ENCODE data around the gene BAZ2B. TPM values are rescaled to one million over a fixed set of nuclear protein-coding genes. Genes with fewer than 3 reads are reported as not detected.

Gene BAZ2B
- total and polyA plus RNA-seq, 2 experiments from 2014 or later = 51.7 to 62.9 TPM

GRCh38 chr2:159591221-159591620, 25.1 kb downstream of the BAZ2B start:
- Histone ChIP-seq H3K4me2 (no peak overlapping the region), H3K4me1 (ENCODE audit: insufficient read depth) (no peaks in the 10 kb centered on the region), H3K79me2 (replicated peaks; ENCODE audit: insufficient read depth) (peaks cover 93% of the 10 kb centered on the region), H4K20me1 (replicated peaks; ENCODE audit: insufficient read depth) (0 out of 2 replicates have a peak, but pooled peaks cover 3% of the 10 kb centered on the region), H3K27ac (ENCODE audit: low read depth) (no peak overlapping the region), H3K9me2 (ENCODE audit: insufficient read depth) (no peaks in the 10 kb centered on the region), H3K27me3 (ENCODE audit: insufficient read depth) (no peaks in the 10 kb centered on the region), H3F3A (replicated peaks; ENCODE audit: low read depth) (no peaks in the 10 kb centered on the region), H3K4me3 (no peak overlapping the region), H3K36me3 (ENCODE audit: insufficient read depth) (no peaks in the 10 kb centered on the region), H2AFZ (no peak overlapping the region)
- no peak for ATAC-seq
- no peak for TF ChIP-seq ZNF331 (CRISPR knock-in tag; IDR thresholded peaks at IDR 0.05; ENCODE audit: low read depth)
- no peak for TF ChIP-seq ETS1 (IDR thresholded peaks at IDR 0.05)
- TF ChIP-seq NANOG (IDR thresholded peaks at IDR 0.05; ENCODE audit: borderline replicate concordance) = no peak
- TF ChIP-seq POLR2AphosphoS5 (IDR thresholded peaks at IDR 0.05; ENCODE audit: low read depth) = no peak
- no peak for TF ChIP-seq CTCF (conservative IDR thresholded peaks at IDR 0.05; ENCODE audit: low read depth in 2 of 2)
- TF ChIP-seq, protein P1, sequence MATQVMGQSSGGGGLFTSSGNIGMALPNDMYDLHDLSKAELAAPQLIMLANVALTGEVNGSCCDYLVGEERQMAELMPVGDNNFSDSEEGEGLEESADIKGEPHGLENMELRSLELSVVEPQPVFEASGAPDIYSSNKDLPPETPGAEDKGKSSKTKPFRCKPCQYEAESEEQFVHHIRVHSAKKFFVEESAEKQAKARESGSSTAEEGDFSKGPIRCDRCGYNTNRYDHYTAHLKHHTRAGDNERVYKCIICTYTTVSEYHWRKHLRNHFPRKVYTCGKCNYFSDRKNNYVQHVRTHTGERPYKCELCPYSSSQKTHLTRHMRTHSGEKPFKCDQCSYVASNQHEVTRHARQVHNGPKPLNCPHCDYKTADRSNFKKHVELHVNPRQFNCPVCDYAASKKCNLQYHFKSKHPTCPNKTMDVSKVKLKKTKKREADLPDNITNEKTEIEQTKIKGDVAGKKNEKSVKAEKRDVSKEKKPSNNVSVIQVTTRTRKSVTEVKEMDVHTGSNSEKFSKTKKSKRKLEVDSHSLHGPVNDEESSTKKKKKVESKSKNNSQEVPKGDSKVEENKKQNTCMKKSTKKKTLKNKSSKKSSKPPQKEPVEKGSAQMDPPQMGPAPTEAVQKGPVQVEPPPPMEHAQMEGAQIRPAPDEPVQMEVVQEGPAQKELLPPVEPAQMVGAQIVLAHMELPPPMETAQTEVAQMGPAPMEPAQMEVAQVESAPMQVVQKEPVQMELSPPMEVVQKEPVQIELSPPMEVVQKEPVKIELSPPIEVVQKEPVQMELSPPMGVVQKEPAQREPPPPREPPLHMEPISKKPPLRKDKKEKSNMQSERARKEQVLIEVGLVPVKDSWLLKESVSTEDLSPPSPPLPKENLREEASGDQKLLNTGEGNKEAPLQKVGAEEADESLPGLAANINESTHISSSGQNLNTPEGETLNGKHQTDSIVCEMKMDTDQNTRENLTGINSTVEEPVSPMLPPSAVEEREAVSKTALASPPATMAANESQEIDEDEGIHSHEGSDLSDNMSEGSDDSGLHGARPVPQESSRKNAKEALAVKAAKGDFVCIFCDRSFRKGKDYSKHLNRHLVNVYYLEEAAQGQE (IDR thresholded peaks at IDR 0.05; ENCODE audit: unreplicated experiment) = no peak
- no peak for TF ChIP-seq JUNB (IDR thresholded peaks at IDR 0.05; ENCODE audit: unreplicated experiment)
- TF ChIP-seq CREB1 (CRISPR knock-in tag; IDR thresholded peaks at IDR 0.05; ENCODE audit: low read depth) = no peak
- no peak for TF ChIP-seq EZH2phosphoT487 (IDR thresholded peaks at IDR 0.05; ENCODE audit: unreplicated experiment)
- TF ChIP-seq ZNF114 (CRISPR knock-in tag; IDR thresholded peaks at IDR 0.05) = no peak
- TF ChIP-seq, protein P2, sequence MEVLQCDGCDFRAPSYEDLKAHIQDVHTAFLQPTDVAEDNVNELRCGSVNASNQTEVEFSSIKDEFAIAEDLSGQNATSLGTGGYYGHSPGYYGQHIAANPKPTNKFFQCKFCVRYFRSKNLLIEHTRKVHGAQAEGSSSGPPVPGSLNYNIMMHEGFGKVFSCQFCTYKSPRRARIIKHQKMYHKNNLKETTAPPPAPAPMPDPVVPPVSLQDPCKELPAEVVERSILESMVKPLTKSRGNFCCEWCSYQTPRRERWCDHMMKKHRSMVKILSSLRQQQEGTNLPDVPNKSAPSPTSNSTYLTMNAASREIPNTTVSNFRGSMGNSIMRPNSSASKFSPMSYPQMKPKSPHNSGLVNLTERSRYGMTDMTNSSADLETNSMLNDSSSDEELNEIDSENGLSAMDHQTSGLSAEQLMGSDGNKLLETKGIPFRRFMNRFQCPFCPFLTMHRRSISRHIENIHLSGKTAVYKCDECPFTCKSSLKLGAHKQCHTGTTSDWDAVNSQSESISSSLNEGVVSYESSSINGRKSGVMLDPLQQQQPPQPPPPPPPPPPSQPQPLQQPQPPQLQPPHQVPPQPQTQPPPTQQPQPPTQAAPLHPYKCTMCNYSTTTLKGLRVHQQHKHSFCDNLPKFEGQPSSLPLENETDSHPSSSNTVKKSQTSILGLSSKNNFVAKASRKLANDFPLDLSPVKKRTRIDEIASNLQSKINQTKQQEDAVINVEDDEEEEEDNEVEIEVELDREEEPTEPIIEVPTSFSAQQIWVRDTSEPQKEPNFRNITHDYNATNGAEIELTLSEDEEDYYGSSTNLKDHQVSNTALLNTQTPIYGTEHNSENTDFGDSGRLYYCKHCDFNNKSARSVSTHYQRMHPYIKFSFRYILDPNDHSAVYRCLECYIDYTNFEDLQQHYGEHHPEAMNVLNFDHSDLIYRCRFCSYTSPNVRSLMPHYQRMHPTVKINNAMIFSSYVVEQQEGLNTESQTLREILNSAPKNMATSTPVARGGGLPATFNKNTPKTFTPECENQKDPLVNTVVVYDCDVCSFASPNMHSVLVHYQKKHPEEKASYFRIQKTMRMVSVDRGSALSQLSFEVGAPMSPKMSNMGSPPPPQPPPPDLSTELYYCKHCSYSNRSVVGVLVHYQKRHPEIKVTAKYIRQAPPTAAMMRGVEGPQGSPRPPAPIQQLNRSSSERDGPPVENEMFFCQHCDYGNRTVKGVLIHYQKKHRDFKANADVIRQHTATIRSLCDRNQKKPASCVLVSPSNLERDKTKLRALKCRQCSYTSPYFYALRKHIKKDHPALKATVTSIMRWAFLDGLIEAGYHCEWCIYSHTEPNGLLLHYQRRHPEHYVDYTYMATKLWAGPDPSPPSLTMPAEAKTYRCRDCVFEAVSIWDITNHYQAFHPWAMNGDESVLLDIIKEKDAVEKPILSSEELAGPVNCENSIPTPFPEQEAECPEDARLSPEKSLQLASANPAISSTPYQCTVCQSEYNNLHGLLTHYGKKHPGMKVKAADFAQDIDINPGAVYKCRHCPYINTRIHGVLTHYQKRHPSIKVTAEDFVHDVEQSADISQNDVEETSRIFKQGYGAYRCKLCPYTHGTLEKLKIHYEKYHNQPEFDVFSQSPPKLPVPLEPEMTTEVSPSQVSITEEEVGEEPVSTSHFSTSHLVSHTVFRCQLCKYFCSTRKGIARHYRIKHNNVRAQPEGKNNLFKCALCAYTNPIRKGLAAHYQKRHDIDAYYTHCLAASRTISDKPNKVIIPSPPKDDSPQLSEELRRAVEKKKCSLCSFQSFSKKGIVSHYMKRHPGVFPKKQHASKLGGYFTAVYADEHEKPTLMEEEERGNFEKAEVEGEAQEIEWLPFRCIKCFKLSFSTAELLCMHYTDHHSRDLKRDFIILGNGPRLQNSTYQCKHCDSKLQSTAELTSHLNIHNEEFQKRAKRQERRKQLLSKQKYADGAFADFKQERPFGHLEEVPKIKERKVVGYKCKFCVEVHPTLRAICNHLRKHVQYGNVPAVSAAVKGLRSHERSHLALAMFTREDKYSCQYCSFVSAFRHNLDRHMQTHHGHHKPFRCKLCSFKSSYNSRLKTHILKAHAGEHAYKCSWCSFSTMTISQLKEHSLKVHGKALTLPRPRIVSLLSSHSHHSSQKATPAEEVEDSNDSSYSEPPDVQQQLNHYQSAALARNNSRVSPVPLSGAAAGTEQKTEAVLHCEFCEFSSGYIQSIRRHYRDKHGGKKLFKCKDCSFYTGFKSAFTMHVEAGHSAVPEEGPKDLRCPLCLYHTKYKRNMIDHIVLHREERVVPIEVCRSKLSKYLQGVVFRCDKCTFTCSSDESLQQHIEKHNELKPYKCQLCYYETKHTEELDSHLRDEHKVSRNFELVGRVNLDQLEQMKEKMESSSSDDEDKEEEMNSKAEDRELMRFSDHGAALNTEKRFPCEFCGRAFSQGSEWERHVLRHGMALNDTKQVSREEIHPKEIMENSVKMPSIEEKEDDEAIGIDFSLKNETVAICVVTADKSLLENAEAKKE (CRISPR knock-in tag; IDR thresholded peaks at IDR 0.05) = no peak
- no peak for TF ChIP-seq EZH2 (IDR thresholded peaks at IDR 0.05; ENCODE audit: low read depth, unreplicated experiment)
- no peak for TF ChIP-seq STAT1 (IDR thresholded peaks at IDR 0.05; ENCODE audit: unreplicated experiment)
- Mint-ChIP-seq H3K9me3 (no peaks in the 10 kb centered on the region), H3K27ac (no peak overlapping the region), H3K27me3 (ENCODE audit: insufficient read depth, low read depth, poor library complexity) (peaks cover 3% of the 10 kb centered on the region), H3K36me3 (ENCODE audit: low read depth) (peaks cover 4% of the 10 kb centered on the region; the same call in 2 of the 3 replicates), H3K4me3 (no peak overlapping the region), H3K4me1 (peaks cover 5% of the 10 kb centered on the region; the same call in 2 of the 3 replicates)
- peak; percentile 60 for DNase-seq (ENCODE audit: low spot score)

All from GM23338 (cell line).